PFSK-1 (cell line): Measurements from ENCODE around the gene C2orf42.

Experiments used
- FOXP2 ChIP-seq: optimal IDR thresholded peaks from 2 replicates; pipeline ENCODE3; 2011; ENCODE audit warnings: borderline replicate concordance, control low read depth, inconsistent platforms; ENCODE audit not compliant: insufficient read depth; ENCODE audit errors: extremely low read length, extremely low read depth
- POLR2AphosphoS5 ChIP-seq: IDR thresholded peaks from 2 replicates; pipeline ENCODE4 v1.6.1; 2012; ENCODE audit warnings: low read depth, mild to moderate bottlenecking, control low read depth, low read length, moderate library complexity
- SIN3A ChIP-seq: IDR thresholded peaks from 2 replicates; pipeline ENCODE4 v1.6.1; 2012; ENCODE audit warnings: mild to moderate bottlenecking, low read length, moderate library complexity, borderline replicate concordance; ENCODE audit not compliant: insufficient read depth
- TAF1 ChIP-seq: IDR thresholded peaks from 2 replicates; pipeline ENCODE4 v1.6.1; 2012; ENCODE audit warnings: low read length, control low read depth, borderline replicate concordance; ENCODE audit not compliant: insufficient read depth
- TF ChIP-seq, protein P1 (sequence below), 2 experiments: IDR thresholded peaks; 2 replicates each; pipeline versions ENCODE4 v1.6.1 to v1.8.0; 2011 to 2012; ENCODE audit warnings: low read depth in 2 of 2, low read length in 2 of 2, control low read depth in 1 of 2, inconsistent platforms in 1 of 2, mild to moderate bottlenecking in 1 of 2, moderate library complexity in 1 of 2; ENCODE audit not compliant: insufficient read depth in 1 of 2

Gene C2orf42

DNA sequence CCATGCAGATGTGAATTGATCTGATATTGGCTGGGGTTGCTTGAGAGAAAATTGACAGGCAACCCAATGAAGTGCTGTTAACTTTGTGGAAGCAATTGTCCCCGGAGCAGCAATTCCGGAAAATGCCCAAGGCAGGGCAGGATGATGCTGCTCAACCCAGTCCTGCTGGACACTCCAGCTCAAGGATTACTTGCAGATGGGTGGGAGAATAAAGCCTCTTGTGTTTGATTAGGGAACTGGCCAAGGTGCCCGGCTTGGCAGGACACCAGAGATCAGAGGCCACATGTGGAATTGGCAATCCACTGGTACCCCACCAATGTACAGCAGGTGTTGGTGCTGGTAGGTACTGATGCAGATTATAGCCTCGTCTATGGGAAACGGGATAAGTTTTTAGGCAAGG lies 12.3 kb upstream of the C2orf42 start:
- TF ChIP-seq, protein P1, sequence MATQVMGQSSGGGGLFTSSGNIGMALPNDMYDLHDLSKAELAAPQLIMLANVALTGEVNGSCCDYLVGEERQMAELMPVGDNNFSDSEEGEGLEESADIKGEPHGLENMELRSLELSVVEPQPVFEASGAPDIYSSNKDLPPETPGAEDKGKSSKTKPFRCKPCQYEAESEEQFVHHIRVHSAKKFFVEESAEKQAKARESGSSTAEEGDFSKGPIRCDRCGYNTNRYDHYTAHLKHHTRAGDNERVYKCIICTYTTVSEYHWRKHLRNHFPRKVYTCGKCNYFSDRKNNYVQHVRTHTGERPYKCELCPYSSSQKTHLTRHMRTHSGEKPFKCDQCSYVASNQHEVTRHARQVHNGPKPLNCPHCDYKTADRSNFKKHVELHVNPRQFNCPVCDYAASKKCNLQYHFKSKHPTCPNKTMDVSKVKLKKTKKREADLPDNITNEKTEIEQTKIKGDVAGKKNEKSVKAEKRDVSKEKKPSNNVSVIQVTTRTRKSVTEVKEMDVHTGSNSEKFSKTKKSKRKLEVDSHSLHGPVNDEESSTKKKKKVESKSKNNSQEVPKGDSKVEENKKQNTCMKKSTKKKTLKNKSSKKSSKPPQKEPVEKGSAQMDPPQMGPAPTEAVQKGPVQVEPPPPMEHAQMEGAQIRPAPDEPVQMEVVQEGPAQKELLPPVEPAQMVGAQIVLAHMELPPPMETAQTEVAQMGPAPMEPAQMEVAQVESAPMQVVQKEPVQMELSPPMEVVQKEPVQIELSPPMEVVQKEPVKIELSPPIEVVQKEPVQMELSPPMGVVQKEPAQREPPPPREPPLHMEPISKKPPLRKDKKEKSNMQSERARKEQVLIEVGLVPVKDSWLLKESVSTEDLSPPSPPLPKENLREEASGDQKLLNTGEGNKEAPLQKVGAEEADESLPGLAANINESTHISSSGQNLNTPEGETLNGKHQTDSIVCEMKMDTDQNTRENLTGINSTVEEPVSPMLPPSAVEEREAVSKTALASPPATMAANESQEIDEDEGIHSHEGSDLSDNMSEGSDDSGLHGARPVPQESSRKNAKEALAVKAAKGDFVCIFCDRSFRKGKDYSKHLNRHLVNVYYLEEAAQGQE (IDR thresholded peaks at IDR 0.05; ENCODE audit: insufficient read depth in 1 of 2, low read depth in 2 of 2, low read length in 2 of 2), result 0 out of 4 replicates have a peak, but pooled peaks of 1 of the 2 experiments have one; percentile 12
- TF ChIP-seq SIN3A, result no peak

DNA sequence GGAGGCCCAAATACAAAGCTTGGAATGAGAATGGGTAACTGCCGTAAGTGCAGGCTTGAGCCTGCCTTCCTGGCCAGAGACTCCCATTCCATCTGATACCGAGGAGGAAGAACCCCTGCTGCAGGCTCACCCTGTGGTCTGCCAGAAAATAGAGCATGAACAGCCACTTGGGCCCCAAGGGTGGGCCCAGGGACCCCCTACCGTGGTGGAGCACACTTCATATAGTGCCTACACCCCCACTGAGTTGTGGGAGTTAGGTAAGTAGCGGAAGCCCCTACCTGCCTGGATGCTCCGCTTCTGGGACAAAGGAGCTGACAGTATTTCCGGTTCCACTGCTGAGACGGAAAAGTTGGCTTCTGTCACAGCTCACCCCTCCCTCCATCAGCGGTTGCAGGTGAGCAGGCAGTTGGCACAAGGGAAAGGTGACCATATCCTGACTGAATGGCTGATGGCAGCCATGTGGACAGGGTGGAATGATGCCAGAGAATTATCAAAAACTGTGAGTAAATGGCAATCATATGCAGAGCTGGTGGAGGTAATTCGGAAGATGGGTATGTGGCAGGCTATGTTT lies 11.5 kb upstream of the C2orf42 start:
- no peak for TF ChIP-seq POLR2AphosphoS5
- no peak for TF ChIP-seq SIN3A
- TF ChIP-seq, protein P1 (IDR thresholded peaks at IDR 0.05; ENCODE audit: insufficient read depth in 1 of 2, low read depth in 2 of 2, low read length in 2 of 2), result no peak
- no peak for TF ChIP-seq TAF1
- TF ChIP-seq FOXP2, result no peak

DNA sequence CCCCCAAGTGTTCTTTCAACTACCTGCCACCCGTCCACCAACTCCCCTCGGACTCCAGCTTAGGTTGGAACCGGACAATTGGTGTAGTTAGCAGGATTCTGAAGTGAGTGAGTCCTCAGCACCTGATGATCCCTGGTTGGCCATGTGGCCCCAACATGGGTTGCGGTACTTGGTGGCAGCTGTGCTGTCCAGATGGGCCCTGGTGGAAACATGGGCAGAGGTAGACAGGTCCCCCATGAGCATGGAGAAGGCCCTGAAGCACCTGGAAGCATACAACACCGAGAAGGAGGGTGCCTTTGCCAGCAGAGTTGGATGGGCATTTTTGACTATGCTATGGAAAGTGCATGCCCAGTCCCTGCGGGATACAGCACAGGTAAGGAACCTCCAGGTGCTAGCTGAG lies 11.0 kb upstream of the C2orf42 start:
- TF ChIP-seq, protein P1 (IDR thresholded peaks at IDR 0.05; ENCODE audit: insufficient read depth in 1 of 2, low read depth in 2 of 2, low read length in 2 of 2), result no peak
- TF ChIP-seq FOXP2, result no peak
- TF ChIP-seq POLR2AphosphoS5, result no peak
- no peak for TF ChIP-seq SIN3A
- TF ChIP-seq TAF1, result no peak

DNA sequence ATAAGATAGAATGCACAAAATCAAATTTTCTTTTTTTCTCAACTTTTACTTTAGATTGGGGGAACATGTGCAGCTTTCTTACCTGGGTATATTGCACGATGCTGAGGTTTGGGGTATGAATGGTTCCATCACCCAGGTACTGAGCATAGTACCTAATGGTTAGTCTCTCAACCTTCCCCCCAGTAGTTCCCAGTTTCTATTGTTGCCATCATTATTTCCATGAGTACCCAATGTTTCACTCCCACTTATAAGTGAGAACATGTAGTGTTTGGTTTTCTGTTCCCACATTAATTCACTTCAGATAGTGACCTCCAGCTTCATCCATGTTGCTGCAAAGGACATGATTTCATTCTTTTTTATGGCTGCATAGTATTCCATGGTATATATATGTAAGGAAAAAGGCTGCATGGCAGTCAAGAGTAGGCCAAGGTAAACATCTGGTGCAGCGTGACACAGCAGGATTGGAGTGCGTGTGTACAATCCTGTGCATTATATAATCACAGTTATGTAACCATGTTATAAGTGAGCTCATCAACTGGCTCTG lies 10.5 kb upstream of the C2orf42 start:
- TF ChIP-seq POLR2AphosphoS5 (no peak), TAF1 (no peak), SIN3A (no peak), FOXP2 (no peak)
- TF ChIP-seq, protein P1 (IDR thresholded peaks at IDR 0.05; ENCODE audit: insufficient read depth in 1 of 2, low read depth in 2 of 2, low read length in 2 of 2), result no peak

DNA sequence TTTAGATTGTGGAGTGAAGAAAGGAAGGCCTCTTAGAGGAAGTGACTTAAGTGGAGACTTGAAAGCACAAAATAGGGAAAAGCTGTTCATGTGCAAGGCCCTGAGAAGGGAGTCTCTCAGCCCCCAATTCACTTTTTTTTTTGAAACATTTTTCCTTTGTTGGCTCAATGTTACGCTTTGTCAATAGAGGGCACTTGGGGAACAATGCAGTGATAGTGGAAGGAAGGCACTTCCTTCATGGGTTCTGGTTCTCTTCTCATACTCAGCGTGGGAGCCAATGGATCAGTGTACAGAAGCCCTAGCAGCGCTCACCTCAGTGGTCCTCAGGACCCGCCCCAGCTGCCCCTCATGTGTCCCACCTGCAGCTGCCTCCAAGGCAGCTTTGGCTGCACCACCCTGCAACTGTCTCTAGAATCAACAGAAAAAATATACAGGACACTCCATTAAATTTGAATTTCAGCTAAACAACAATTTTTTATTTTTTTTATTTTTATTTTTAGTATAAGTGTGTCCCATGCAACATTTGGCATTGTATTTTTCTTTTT lies 8.6 kb upstream of the C2orf42 start:
- TF ChIP-seq POLR2AphosphoS5, result no peak
- no peak for TF ChIP-seq FOXP2
- no peak for TF ChIP-seq SIN3A
- TF ChIP-seq, protein P1 (IDR thresholded peaks at IDR 0.05; ENCODE audit: insufficient read depth in 1 of 2, low read depth in 2 of 2, low read length in 2 of 2), result no peak
- TF ChIP-seq TAF1, result no peak
